Body of pancreas (tissue), 4 donors: ENCODE data around the gene CCDC28A.

Source experiments
- POLR2A ChIP-seq, 3 donors: fragments of 450-650 bp; IDR thresholded peaks; one replicate each; pipeline ENCODE4 v1.6.1; 2016; ENCODE audit warnings: antibody characterized with exemption in 3 of 3, mild to moderate bottlenecking in 2 of 3
- TF ChIP-seq, protein P1 (sequence below), 7 experiments: fragments of 450-650 bp in 4 of 7; fragments of 200-600 bp in 3 of 7; sonication (generic) in 3 of 7; IDR thresholded peaks; one replicate each; pipeline ENCODE4 v1.5.1; 2016 to 2019; ENCODE audit warnings: antibody characterized with exemption in 7 of 7

GRCh38 chr6:138727182-138727581 is 46.4 kb upstream of the CCDC28A start:
- TF ChIP-seq, protein P1, sequence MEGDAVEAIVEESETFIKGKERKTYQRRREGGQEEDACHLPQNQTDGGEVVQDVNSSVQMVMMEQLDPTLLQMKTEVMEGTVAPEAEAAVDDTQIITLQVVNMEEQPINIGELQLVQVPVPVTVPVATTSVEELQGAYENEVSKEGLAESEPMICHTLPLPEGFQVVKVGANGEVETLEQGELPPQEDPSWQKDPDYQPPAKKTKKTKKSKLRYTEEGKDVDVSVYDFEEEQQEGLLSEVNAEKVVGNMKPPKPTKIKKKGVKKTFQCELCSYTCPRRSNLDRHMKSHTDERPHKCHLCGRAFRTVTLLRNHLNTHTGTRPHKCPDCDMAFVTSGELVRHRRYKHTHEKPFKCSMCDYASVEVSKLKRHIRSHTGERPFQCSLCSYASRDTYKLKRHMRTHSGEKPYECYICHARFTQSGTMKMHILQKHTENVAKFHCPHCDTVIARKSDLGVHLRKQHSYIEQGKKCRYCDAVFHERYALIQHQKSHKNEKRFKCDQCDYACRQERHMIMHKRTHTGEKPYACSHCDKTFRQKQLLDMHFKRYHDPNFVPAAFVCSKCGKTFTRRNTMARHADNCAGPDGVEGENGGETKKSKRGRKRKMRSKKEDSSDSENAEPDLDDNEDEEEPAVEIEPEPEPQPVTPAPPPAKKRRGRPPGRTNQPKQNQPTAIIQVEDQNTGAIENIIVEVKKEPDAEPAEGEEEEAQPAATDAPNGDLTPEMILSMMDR (IDR thresholded peaks at IDR 0.05), result no peak
- TF ChIP-seq POLR2A (IDR thresholded peaks at IDR 0.05), result no peak
